ENCODE data around the gene PRICKLE3.

Gene PRICKLE3

DNA sequence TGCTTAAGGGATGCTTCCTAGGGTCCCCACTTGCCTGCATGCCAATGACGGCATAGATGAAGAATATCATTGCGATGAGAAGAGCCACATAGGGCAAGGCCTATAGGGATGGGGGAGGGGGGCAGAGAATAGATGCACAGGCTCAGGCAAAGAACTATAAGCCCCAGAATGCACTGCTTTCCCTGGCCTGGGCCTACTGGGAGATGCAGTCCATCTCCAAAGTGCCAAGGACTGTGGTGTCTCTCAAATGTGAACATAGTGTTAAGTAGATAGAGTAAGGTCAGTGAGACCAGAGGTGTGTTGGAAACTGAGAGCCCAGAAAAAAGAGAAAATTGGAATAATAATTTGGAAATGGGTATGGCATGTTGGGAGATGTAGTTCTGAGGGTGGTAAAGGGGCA, 26.0 kb upstream of the PRICKLE3 start:
- Histone ChIP-seq H3K36me3 (ENCODE audit: insufficient read depth, low read length) (no peaks in the 10 kb centered on the region), H2AFZ (ENCODE audit: low read length) (no peak overlapping the region), H3K4me1 (ENCODE audit: insufficient read depth, low read length, poor library complexity, severe bottlenecking) (no peaks in the 10 kb centered on the region), H3K9me2 (replicated peaks; ENCODE audit: low read depth, low read length) (no peaks in the 10 kb centered on the region), H3K4me2 (ENCODE audit: low read depth, low read length, poor library complexity, severe bottlenecking) (no peak overlapping the region), H4K20me1 (ENCODE audit: insufficient read depth, low read length, poor library complexity, severe bottlenecking) (no peaks in the 10 kb centered on the region), H3F3A (ENCODE audit: low read depth) (no peaks in the 10 kb centered on the region), H3K9me3 (ENCODE audit: insufficient read depth, low read depth, low read length) (no peaks in the 10 kb centered on the region), H3K27me3 (ENCODE audit: insufficient read depth, low read length, poor library complexity, severe bottlenecking) (no peaks in the 10 kb centered on the region), H3K9ac (ENCODE audit: low read depth, low read length, poor library complexity, severe bottlenecking) (no peak overlapping the region), H3K79me2 (ENCODE audit: insufficient read depth, low read length) (no peaks in the 10 kb centered on the region), H3K4me3 (ENCODE audit: low read length, poor library complexity, severe bottlenecking) (no peak overlapping the region)
- no peak for TF ChIP-seq EZH2phosphoT487 (IDR thresholded peaks at IDR 0.05; ENCODE audit: borderline replicate concordance)
- TF ChIP-seq, protein P1, sequence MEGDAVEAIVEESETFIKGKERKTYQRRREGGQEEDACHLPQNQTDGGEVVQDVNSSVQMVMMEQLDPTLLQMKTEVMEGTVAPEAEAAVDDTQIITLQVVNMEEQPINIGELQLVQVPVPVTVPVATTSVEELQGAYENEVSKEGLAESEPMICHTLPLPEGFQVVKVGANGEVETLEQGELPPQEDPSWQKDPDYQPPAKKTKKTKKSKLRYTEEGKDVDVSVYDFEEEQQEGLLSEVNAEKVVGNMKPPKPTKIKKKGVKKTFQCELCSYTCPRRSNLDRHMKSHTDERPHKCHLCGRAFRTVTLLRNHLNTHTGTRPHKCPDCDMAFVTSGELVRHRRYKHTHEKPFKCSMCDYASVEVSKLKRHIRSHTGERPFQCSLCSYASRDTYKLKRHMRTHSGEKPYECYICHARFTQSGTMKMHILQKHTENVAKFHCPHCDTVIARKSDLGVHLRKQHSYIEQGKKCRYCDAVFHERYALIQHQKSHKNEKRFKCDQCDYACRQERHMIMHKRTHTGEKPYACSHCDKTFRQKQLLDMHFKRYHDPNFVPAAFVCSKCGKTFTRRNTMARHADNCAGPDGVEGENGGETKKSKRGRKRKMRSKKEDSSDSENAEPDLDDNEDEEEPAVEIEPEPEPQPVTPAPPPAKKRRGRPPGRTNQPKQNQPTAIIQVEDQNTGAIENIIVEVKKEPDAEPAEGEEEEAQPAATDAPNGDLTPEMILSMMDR (conservative IDR thresholded peaks at IDR 0.05; ENCODE audit: low read length) = no peak

DNA sequence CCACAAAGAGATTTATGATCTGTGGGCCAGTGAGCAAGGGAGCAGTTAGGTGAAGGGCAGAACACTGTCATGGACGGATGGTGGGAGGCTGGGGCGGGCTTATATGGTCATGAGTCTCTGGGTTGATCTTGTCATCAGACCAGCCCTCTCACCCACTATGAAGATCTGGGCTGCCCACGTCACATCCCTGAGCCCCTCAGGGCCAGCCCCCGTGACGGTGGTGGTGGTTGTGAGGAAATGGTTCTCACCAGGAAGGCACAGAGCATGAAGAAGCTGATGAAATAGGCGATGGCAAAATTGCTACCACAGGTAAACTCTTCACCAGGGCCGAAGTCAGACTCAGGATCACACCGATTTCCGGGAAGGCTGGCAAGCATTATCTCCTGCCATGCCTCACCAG, 24.9 kb upstream of the PRICKLE3 start:
- Histone ChIP-seq H2AFZ (ENCODE audit: low read length) (no peak overlapping the region), H3K9me2 (replicated peaks; ENCODE audit: low read depth, low read length) (no peaks in the 10 kb centered on the region), H3K36me3 (ENCODE audit: insufficient read depth, low read length) (no peaks in the 10 kb centered on the region), H3K4me3 (ENCODE audit: low read length, poor library complexity, severe bottlenecking) (no peak overlapping the region), H3K4me1 (ENCODE audit: insufficient read depth, low read length, poor library complexity, severe bottlenecking) (no peaks in the 10 kb centered on the region), H3K9ac (ENCODE audit: low read depth, low read length, poor library complexity, severe bottlenecking) (no peak overlapping the region), H3K4me2 (ENCODE audit: low read depth, low read length, poor library complexity, severe bottlenecking) (no peak overlapping the region), H3F3A (ENCODE audit: low read depth) (no peaks in the 10 kb centered on the region), H4K20me1 (ENCODE audit: insufficient read depth, low read length, poor library complexity, severe bottlenecking) (no peaks in the 10 kb centered on the region), H3K9me3 (ENCODE audit: insufficient read depth, low read depth, low read length) (no peaks in the 10 kb centered on the region), H3K79me2 (ENCODE audit: insufficient read depth, low read length) (no peaks in the 10 kb centered on the region), H3K27me3 (ENCODE audit: insufficient read depth, low read length, poor library complexity, severe bottlenecking) (no peaks in the 10 kb centered on the region)
- no peak for TF ChIP-seq EZH2phosphoT487 (IDR thresholded peaks at IDR 0.05; ENCODE audit: borderline replicate concordance)
- TF ChIP-seq, protein P1 (conservative IDR thresholded peaks at IDR 0.05; ENCODE audit: low read length) = no peak

DNA sequence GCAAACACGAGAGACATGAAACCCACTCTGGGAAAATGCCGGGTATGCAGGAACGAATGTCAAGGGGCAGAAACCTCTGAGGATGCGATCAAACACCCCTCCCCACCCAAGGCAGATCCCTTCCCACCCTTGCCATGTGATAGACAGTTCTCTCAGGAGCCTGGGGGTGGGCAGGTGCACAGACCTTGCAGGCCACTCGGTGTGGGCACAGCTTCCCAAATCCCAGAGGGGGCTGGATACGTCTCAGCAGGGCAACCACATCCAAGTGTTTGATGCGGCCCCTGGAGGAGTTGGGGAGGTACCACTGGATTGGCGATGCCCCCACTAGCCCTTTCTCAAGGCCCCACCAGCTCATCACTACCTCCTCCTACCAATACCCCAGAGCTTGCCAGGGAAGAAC, 24.2 kb upstream of the PRICKLE3 start:
- no peak overlapping the region for H3K4me2 ChIP-seq (ENCODE audit: low read depth, low read length, poor library complexity, severe bottlenecking)
- no peak overlapping the region for H2AFZ ChIP-seq (ENCODE audit: low read length)
- no peaks in the 10 kb centered on the region for H3K9me3 ChIP-seq (ENCODE audit: insufficient read depth, low read depth, low read length)
- no peaks in the 10 kb centered on the region for H3K36me3 ChIP-seq (ENCODE audit: insufficient read depth, low read length)
- no peaks in the 10 kb centered on the region for H3K9me2 ChIP-seq (replicated peaks; ENCODE audit: low read depth, low read length)
- no peaks in the 10 kb centered on the region for H4K20me1 ChIP-seq (ENCODE audit: insufficient read depth, low read length, poor library complexity, severe bottlenecking)
- no peaks in the 10 kb centered on the region for H3F3A ChIP-seq (ENCODE audit: low read depth)
- H3K4me3 ChIP-seq (ENCODE audit: low read length, poor library complexity, severe bottlenecking) = no peak overlapping the region
- no peaks in the 10 kb centered on the region for H3K27me3 ChIP-seq (ENCODE audit: insufficient read depth, low read length, poor library complexity, severe bottlenecking)
- H3K79me2 ChIP-seq (ENCODE audit: insufficient read depth, low read length) = no peaks in the 10 kb centered on the region
- no peak overlapping the region for H3K9ac ChIP-seq (ENCODE audit: low read depth, low read length, poor library complexity, severe bottlenecking)
- TF ChIP-seq EZH2phosphoT487 (IDR thresholded peaks at IDR 0.05; ENCODE audit: borderline replicate concordance) = no peak
- no peaks in the 10 kb centered on the region for H3K4me1 ChIP-seq (ENCODE audit: insufficient read depth, low read length, poor library complexity, severe bottlenecking)

DNA sequence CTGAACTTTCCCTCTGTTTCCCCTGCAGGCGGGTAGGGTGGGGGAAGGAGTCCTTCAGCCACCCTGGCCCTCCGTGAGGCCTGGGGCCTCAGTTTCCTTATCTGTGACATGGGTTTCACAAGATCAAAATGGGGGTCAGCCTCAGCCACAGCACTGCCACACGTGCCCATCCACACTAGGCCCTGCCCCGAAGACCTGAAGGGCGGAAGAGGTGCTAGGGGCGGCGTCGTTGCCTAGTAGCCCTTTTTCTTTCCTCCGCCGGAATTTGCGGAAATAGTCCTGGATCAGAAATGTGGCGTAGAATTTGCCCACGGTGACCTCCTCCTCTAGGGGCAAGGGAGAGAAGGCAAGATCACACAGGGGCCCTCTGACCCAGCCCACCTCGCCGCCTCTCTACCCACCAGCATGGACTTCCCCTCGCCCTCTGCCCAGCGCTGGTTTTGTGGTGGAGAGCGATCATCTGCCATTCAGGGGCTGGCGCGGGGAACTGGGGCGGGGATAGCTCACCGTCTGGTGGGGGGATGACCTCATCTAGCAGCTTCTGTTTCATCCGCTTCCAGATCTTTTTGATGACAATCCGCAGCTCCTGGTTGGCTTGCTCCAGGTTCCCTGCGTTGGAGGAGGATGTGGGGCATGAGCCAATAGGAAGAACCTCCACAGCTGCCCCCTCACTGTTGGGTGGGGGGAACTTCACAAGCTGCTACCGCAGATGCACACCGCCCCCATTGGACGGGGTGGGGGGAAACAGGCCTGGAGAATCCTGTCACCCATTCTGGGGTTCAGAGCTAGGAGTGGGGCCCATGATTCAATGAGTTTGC, 23.5 kb upstream of the PRICKLE3 start:
- Histone ChIP-seq H3K9ac (ENCODE audit: low read depth, low read length, poor library complexity, severe bottlenecking) (no peak overlapping the region), H3K36me3 (ENCODE audit: insufficient read depth, low read length) (no peaks in the 10 kb centered on the region), H3K9me2 (replicated peaks; ENCODE audit: low read depth, low read length) (no peaks in the 10 kb centered on the region), H3K79me2 (ENCODE audit: insufficient read depth, low read length) (no peaks in the 10 kb centered on the region), H3F3A (ENCODE audit: low read depth) (no peaks in the 10 kb centered on the region), H4K20me1 (ENCODE audit: insufficient read depth, low read length, poor library complexity, severe bottlenecking) (no peaks in the 10 kb centered on the region), H3K4me1 (ENCODE audit: insufficient read depth, low read length, poor library complexity, severe bottlenecking) (no peaks in the 10 kb centered on the region), H3K4me2 (ENCODE audit: low read depth, low read length, poor library complexity, severe bottlenecking) (no peak overlapping the region), H3K4me3 (ENCODE audit: low read length, poor library complexity, severe bottlenecking) (no peak overlapping the region), H3K27me3 (ENCODE audit: insufficient read depth, low read length, poor library complexity, severe bottlenecking) (peaks cover 1% of the 10 kb centered on the region), H3K9me3 (ENCODE audit: insufficient read depth, low read depth, low read length) (no peaks in the 10 kb centered on the region), H2AFZ (ENCODE audit: low read length) (no peak overlapping the region)
- TF ChIP-seq EZH2phosphoT487 (IDR thresholded peaks at IDR 0.05; ENCODE audit: borderline replicate concordance) = no peak
- TF ChIP-seq, protein P1 (conservative IDR thresholded peaks at IDR 0.05; ENCODE audit: low read length) = no peak
